ENCODE measurements around the gene PNLDC1. TPM values are rescaled to one million over a fixed set of nuclear protein-coding genes. Genes with fewer than 3 reads are reported as not detected.
"Not testable (repeated sequence)": the region's sequence is repeated elsewhere in the genome, so short reads cannot be mapped to it uniquely, and the experiment has no call there.

The PNLDC1 gene
- total RNA-seq, 1 donor from 2014 or later: not detected

- intact Hi-C loops (cut with DNase I): no loop called here
Measured at GRCh38 chr6:159777240-159777904, 22.7 kb upstream of the PNLDC1 start.

GRCh38 chr6:159778131-159778530, 21.9 kb upstream of the PNLDC1 start:
- intact Hi-C loops (cut with DNase I): no loop called here

More at GRCh38 chr6:159777240-159777904, 22.7 kb upstream of the PNLDC1 start:
- DNase-seq (ENCODE audit: low spot score): no peak

DNA sequence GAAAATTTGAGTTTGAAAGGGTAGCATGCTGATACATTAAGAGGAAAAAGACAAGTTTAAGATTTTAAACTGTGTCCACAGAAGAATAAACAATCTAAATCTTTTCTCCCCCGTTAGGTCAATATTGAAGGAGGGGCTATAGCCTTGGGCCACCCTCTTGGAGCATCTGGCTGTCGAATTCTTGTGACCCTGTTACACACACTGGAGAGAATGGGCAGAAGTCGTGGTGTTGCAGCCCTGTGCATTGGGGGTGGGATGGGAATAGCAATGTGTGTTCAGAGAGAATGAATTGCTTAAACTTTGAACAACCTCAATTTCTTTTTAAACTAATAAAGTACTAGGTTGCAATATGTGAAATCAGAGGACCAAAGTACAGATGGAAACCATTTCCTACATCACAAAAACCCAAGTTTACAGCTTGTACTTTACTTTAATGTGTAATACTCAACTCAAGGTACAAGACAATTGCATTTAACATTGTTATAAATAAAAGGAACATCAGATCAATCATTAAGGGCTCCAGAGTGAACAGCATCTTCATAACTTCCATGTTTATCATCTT, 21.5 kb upstream of the PNLDC1 start:
- no peak for DNase-seq (ENCODE audit: low spot score)
- intact Hi-C loops (cut with DNase I): no loop called here

More at GRCh38 chr6:159778131-159778530, 21.9 kb upstream of the PNLDC1 start:
- DNase-seq (ENCODE audit: low spot score): no peak

DNA sequence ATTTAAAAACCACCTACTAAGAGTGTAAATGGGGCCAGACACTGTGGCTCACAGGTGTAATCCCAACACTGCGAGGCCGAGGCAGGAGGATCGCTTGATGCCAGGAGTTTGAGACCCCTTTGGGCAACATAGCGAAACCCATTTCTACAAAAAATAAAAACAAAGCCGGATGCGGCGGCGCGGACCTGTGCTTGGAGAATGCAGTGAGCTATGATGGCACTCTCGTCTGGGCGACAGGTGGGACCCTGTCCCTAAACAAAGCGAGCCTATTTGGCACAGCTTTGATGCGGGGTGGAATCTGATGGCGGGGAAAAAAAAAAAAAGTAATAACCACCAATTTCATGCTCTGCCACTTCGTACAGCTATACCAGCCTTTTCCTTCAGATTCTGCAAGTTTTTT, 11.8 kb upstream of the PNLDC1 start:
- DNase-seq (ENCODE audit: low spot score): no peak
- intact Hi-C loops (cut with DNase I): loop anchor here (2.0 kb wide), 2 partner anchors 25 to 61 kb away; partner anchors contain the start of genes ACAT2 and WTAP

DNA sequence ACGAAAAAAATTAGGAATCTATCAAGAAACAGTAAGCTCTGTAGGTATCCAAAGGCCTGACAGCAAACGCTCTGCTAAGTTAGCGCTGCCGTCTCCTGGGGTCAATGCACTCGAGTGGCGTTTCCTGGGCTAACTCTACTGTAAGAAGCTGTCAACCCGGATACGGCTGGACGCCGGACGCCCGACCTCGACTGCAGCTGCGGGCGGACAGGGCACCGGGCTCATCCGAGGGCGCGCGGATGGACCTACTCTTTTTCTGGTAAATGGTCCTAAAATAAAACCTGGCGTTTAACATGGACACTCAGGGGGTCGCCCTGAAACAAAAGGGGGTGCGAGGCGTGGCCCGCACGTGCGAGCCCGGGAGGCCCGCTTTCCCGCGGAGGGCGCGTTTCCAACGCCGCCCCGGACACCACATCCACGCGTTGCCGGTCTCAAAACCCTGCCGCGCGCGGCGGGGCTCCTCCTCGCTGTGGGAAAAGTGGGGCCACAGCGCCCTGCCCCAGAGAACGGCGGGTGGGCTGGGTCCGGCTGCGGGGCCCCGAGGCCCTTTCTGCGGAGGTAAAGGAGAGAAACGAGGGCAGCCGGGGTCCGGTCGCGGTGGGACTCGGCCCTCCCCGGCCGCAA, 11.2 kb upstream of the PNLDC1 start:
- intact Hi-C loops (cut with DNase I): loop anchor here (1.0 to 2.0 kb wide), 3 partner anchors 26 to 96 kb away; partner anchors contain the start of genes ACAT2, SOD2 and WTAP
- DNase-seq (ENCODE audit: low spot score): peak; percentile 79

GRCh38 chr6:159789377-159790148, 10.5 kb upstream of the PNLDC1 start, which contains the start of gene TCP1:
TCP1 (minus strand) TSS chr6:159789602; CDS start chr6:159789468, 134 bp downstream.
- DNase-seq (ENCODE audit: low spot score): peak; percentile 99
- intact Hi-C loops (cut with DNase I): loop anchor here (1.0 to 2.0 kb wide), 3 partner anchors 27 to 96 kb away; partner anchors contain the start of genes ACAT2, SOD2 and WTAP

DNA sequence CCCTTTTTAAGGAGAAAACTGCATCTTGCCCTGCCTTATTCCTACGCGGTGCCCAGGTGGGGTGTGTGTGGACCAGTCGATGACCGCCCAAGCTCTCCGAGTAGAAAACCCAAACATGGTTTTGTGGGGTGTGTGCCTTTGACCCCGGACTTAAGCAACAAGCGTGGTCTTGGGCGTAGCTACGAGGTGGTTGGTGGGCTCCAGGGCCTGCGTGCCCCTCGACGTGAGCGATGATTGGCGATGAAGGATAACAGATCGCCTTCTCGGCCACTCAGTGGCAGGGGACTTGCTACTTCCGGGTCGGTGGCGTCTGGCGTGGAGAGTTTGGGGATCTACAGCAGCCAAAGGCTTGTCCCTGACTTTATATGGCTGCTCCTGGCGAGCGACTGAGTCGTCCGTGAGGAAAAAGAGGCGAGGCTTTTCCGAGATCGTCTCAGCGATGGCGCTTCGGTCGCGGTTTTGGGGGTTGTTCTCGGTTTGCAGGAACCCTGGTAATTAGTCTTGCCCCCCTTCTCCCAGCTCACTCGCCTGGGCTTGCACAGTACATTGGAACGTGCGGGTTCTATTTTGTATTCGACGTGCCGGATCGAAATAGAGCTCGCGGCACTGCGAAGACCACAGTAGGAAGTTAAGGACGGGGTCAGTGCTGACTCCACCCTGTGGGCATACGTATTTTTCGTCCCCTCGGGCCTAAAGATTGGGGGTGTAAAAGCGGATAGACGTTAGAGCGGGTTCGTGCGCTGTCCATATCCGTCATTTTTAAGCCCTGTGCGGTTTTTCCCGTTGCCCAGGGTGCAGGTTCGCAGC, 9.7 kb upstream of the PNLDC1 start, which contains the start of gene MRPL18:
TSS of gene MRPL18 (plus strand) at position 319 of the 807 bp plus-strand sequence. CDS start at position 440, 121 bp downstream.
- peak; percentile 96 for DNase-seq (ENCODE audit: low spot score)
- intact Hi-C loops (cut with DNase I): no loop called here

DNA sequence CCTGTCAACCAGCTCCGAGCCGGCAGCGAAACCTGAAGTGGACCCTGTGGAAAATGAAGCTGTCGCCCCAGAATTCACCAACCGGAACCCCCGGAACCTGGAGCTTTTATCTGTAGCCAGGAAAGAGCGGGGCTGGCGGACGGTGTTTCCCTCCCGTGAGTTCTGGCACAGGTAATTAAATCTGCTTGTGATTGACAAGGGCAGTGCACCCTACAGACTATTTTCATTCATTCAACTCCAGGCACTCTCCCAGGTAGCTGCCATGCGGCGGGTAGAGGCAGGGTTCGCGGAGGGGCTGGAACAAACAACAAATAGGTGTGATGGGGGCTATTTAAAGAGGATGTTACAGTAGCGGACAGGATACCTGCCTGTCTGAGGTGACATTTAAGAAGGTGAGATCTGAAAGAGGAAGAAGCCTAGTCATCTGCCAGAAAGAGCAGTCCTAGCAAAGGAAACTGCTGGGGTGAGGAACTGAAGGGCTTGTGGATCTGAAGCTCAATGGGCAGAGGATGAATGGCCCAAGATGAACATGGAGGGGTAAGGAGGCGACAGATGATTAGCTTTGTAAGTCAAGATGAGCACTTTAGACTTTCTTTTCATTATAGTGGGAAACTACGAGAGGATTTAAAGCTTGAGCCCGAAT, 9.0 kb upstream of the PNLDC1 start:
- no peak for DNase-seq (ENCODE audit: low spot score)
- intact Hi-C loops (cut with DNase I): no loop called here

GRCh38 chr6:159794976-159795375, 5.1 kb upstream of the PNLDC1 start:
- DNase-seq (ENCODE audit: low spot score); intact Hi-C loops (cut with DNase I): not testable (repeated sequence)

DNA sequence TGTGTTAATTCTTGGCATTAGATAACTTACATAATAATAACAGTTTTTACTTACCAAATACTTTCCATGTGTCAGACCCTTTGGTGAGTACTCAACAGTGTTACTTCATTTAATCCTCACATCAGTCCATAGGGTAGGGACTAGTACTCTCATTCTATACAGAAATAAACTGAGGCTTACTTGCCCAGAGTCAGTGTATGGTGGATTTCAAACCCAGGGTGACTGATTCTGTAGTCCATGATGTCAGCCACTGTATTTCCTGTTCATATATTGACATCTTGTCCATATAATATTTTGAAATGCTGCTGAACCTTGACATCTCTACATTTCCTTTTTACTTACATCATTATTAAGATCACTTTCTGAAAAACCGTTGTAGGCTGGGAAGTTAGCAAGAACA, 2.5 kb upstream of the PNLDC1 start:
- intact Hi-C loops (cut with DNase I): no loop called here
- no peak for DNase-seq (ENCODE audit: low spot score)

- no peak for DNase-seq (ENCODE audit: low spot score)
- intact Hi-C loops (cut with DNase I): no loop called here
Measured at GRCh38 chr6:159801935-159802334, 1.9 kb downstream of the PNLDC1 start.

DNA sequence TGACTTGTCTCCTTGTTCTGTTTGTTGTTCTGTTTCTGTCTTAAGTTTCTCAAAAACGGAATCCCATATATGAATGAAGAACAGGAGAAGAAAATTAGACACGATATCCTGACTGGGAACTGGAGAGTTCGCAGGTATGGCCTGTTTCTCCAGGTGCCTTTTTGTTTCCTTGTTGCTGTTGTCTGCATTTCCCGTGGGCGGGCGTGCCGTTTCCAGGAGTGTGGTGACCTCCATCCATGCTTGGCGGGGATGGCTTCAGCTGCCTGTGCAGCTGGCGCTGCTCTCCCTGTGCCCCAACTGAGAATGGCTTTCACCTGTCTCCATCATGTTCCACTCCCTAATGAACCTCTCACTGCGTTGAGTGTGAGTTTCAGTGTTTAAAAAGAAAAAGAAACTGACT, 4.4 kb downstream of the PNLDC1 start:
- intact Hi-C loops (cut with DNase I): no loop called here

GRCh38 chr6:159805440-159806020, 5.5 kb downstream of the PNLDC1 start:
- DNase-seq (ENCODE audit: low spot score): no peak
- intact Hi-C loops (cut with DNase I): no loop called here

More for the DNA sequence above, 4.4 kb downstream of the PNLDC1 start:
- no peak for DNase-seq (ENCODE audit: low spot score)

- no peak for DNase-seq (ENCODE audit: low spot score)
- intact Hi-C loops (cut with DNase I): no loop called here
Measured at GRCh38 chr6:159806021-159806458, 6.0 kb downstream of the PNLDC1 start.

DNA sequence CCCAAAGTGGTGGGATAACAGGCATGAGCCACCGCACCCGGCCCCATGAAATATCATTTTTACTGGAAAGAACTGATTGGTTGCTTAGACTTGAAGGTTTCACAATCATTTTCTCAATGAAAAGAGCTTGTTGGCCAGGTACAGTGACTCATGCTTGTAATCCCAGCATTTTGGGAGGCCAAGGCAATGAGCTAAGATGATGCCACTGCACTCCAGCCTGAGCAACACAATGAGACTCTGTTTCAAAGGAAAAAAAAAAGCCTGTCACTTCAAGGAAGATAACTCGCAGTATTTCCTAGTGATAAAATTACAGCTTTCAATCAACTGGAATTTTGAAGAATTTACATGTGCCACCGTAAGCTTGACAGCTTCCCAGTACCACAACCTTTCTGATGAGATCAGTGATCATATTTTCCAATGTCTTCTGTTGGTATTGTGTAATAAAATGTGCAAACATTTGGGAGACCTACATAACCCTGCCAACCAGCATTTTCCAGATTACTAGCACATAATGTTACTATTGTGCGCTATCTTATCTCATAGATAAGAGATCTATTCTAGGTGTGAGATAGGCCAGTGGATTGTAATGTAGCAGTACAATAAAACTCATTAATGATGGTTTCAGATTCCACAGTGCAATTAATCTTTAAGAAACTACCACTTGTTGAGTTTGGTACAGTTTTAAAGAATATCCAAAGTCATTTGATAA, 7.2 kb downstream of the PNLDC1 start:
- intact Hi-C loops (cut with DNase I): no loop called here
- no peak for DNase-seq (ENCODE audit: low spot score)

GRCh38 chr6:159808647-159809046, 8.6 kb downstream of the PNLDC1 start:
- intact Hi-C loops (cut with DNase I): no loop called here
- DNase-seq (ENCODE audit: low spot score): no peak

DNA sequence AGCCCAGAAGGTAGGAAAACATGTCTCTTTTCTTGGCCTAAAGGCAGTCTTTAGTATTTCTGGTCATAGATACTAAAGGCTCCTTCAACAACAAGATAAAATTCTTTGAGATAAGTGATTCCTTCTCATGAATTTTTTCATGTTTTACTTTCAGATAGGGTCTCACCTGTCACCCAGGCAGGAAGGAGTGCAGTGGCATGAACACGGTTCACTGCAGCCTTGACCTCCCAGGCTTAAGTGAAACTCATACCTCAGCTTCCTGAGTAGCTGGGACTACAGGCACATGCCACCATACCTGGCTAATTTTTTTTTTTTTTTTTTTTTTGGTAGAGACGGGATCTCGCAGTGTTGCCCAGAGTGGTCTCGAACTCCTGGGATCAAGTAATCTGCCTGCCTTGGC, 9.1 kb downstream of the PNLDC1 start:
- intact Hi-C loops (cut with DNase I): no loop called here
- no peak for DNase-seq (ENCODE audit: low spot score)

Data from cardiac septum (tissue), 1 donor.